ENCODE measurements around the gene CCBE1.

CCBE1 gene

GRCh38 chr18:59721211-59721610 lies 24.0 kb upstream of the CCBE1 start:
- H2BK120ac ChIP-seq (ENCODE audit: insufficient read depth, low read length, poor library complexity): no peak overlapping the region
- H4K91ac ChIP-seq (ENCODE audit: low read depth, low read length): no peak overlapping the region
- WGBS (ENCODE audit: extremely low coverage, insufficient coverage, insufficient read length): no CpG with 5 or more reads among the region's 2 CpGs
- H3K9ac ChIP-seq (ENCODE audit: low read length): no peak overlapping the region
- no peak overlapping the region for H2AFZ ChIP-seq (ENCODE audit: insufficient read depth, low read length, poor library complexity)
- H3K18ac ChIP-seq (ENCODE audit: low read length): no peak overlapping the region
- no peak overlapping the region for H4K12ac ChIP-seq (ENCODE audit: low read depth, low read length)
- H4K8ac ChIP-seq (ENCODE audit: low read depth, low read length): no peak overlapping the region
- no peak overlapping the region for H3K4ac ChIP-seq (ENCODE audit: low read depth, low read length)
- no peak overlapping the region for H2AK5ac ChIP-seq (ENCODE audit: low read length)
- H3K79me2 ChIP-seq (ENCODE audit: control insufficient read depth, insufficient read depth, low read length, poor library complexity): peaks cover 2% of the 10 kb centered on the region
- no peaks in the 10 kb centered on the region for H3K9me3 ChIP-seq (ENCODE audit: insufficient read depth, low read depth, low read length)
- no peaks in the 10 kb centered on the region for H3K36me3 ChIP-seq (ENCODE audit: control insufficient read depth in 1 of 2, insufficient read depth in 2 of 2, low read length in 2 of 2)
- H3K27ac ChIP-seq (ENCODE audit: low read depth, low read length): no peak overlapping the region
- no peak overlapping the region for H3K4me2 ChIP-seq (ENCODE audit: low read length)
- H3K27me3 ChIP-seq (ENCODE audit: insufficient read depth, low read length): no peaks in the 10 kb centered on the region
- no peak for DNase-seq
- peaks cover 2% of the 10 kb centered on the region for H3K79me1 ChIP-seq (ENCODE audit: low read length)
- peaks cover 8 to 10% of the 10 kb centered on the region in 2 experiments for H3K4me1 ChIP-seq (ENCODE audit: control insufficient read depth in 1 of 2, insufficient read depth in 2 of 2, low read length in 2 of 2)
- H3K4me3 ChIP-seq (ENCODE audit: low read depth, low read length): no peak overlapping the region
- no peak overlapping the region for H2BK12ac ChIP-seq (ENCODE audit: low read length)
- no peak overlapping the region for H2BK5ac ChIP-seq (ENCODE audit: low read depth, low read length, poor library complexity)
- H3K23ac ChIP-seq (ENCODE audit: low read length): no peak overlapping the region
- no peak overlapping the region for H3K14ac ChIP-seq (ENCODE audit: low read length)

- no peak overlapping the region for H3K4me2 ChIP-seq (ENCODE audit: low read length)
- H3K14ac ChIP-seq (ENCODE audit: low read length): no peak overlapping the region
- no peak overlapping the region for H3K4me3 ChIP-seq (ENCODE audit: low read depth, low read length)
- no peak overlapping the region for H2BK12ac ChIP-seq (ENCODE audit: low read length)
- H2AFZ ChIP-seq (ENCODE audit: insufficient read depth, low read length, poor library complexity): no peak overlapping the region
- no CpG with 5 or more reads among the region's 3 CpGs for WGBS (ENCODE audit: extremely low coverage, insufficient coverage, insufficient read length)
- no peak overlapping the region for H4K8ac ChIP-seq (ENCODE audit: low read depth, low read length)
- H4K91ac ChIP-seq (ENCODE audit: low read depth, low read length): no peak overlapping the region
- no peak overlapping the region for H3K18ac ChIP-seq (ENCODE audit: low read length)
- H3K79me1 ChIP-seq (ENCODE audit: low read length): peaks cover 7% of the 10 kb centered on the region
- peaks cover 15 to 16% of the 10 kb centered on the region in 2 experiments for H3K4me1 ChIP-seq (ENCODE audit: control insufficient read depth in 1 of 2, insufficient read depth in 2 of 2, low read length in 2 of 2)
- H3K79me2 ChIP-seq (ENCODE audit: control insufficient read depth, insufficient read depth, low read length, poor library complexity): peaks cover 2% of the 10 kb centered on the region
- no peak for DNase-seq
- H3K27me3 ChIP-seq (ENCODE audit: insufficient read depth, low read length): no peaks in the 10 kb centered on the region
- no peak overlapping the region for H3K23ac ChIP-seq (ENCODE audit: low read length)
- no peak overlapping the region for H2BK5ac ChIP-seq (ENCODE audit: low read depth, low read length, poor library complexity)
- H3K36me3 ChIP-seq (ENCODE audit: control insufficient read depth in 1 of 2, insufficient read depth in 2 of 2, low read length in 2 of 2): no peaks in the 10 kb centered on the region
- no peak overlapping the region for H2AK5ac ChIP-seq (ENCODE audit: low read length)
- H3K9ac ChIP-seq (ENCODE audit: low read length): no peak overlapping the region
- no peaks in the 10 kb centered on the region for H3K9me3 ChIP-seq (ENCODE audit: insufficient read depth, low read depth, low read length)
- no peak overlapping the region for H3K4ac ChIP-seq (ENCODE audit: low read depth, low read length)
- no peak overlapping the region for H3K27ac ChIP-seq (ENCODE audit: low read depth, low read length)
- no peak overlapping the region for H4K12ac ChIP-seq (ENCODE audit: low read depth, low read length)
- no peak overlapping the region for H2BK120ac ChIP-seq (ENCODE audit: insufficient read depth, low read length, poor library complexity)
Observed at GRCh38 chr18:59719544-59720181, 22.4 kb upstream of the CCBE1 start.

GRCh38 chr18:59718464-59719157 lies 21.4 kb upstream of the CCBE1 start:
- Histone ChIP-seq H3K23ac (ENCODE audit: low read length) (no peak overlapping the region), H4K91ac (ENCODE audit: low read depth, low read length) (peak overlapping the region; percentile 52), H3K36me3 (ENCODE audit: control insufficient read depth in 1 of 2, insufficient read depth in 2 of 2, low read length in 2 of 2) (no peaks in the 10 kb centered on the region), H3K27ac (ENCODE audit: low read depth, low read length) (no peak overlapping the region), H3K4ac (ENCODE audit: low read depth, low read length) (no peak overlapping the region), H4K12ac (ENCODE audit: low read depth, low read length) (no peak overlapping the region), H2AK5ac (ENCODE audit: low read length) (peak overlapping the region; percentile 9), H3K4me2 (ENCODE audit: low read length) (no peak overlapping the region), H3K79me1 (ENCODE audit: low read length) (peaks cover 7% of the 10 kb centered on the region), H4K8ac (ENCODE audit: low read depth, low read length) (peak overlapping the region; percentile 13), H3K4me3 (ENCODE audit: low read depth, low read length) (no peak overlapping the region), H3K14ac (ENCODE audit: low read length) (peak overlapping the region; percentile 60), H2AFZ (ENCODE audit: insufficient read depth, low read length, poor library complexity) (no peak overlapping the region), H3K79me2 (ENCODE audit: control insufficient read depth, insufficient read depth, low read length, poor library complexity) (peaks cover 2% of the 10 kb centered on the region), H3K9me3 (ENCODE audit: insufficient read depth, low read depth, low read length) (no peaks in the 10 kb centered on the region), H3K27me3 (ENCODE audit: insufficient read depth, low read length) (no peaks in the 10 kb centered on the region), H3K9ac (ENCODE audit: low read length) (no peak overlapping the region), H2BK120ac (ENCODE audit: insufficient read depth, low read length, poor library complexity) (peak overlapping the region; percentile 34), H2BK12ac (ENCODE audit: low read length) (peak overlapping the region; percentile 79), H2BK5ac (ENCODE audit: low read depth, low read length, poor library complexity) (no peak overlapping the region), H3K4me1 (ENCODE audit: control insufficient read depth in 1 of 2, insufficient read depth in 2 of 2, low read length in 2 of 2) (peaks cover 15 to 16% of the 10 kb centered on the region in 2 experiments), H3K18ac (ENCODE audit: low read length) (no peak overlapping the region)
- DNase-seq: no peak
- WGBS (ENCODE audit: extremely low coverage, insufficient coverage, insufficient read length): no CpG with 5 or more reads among the region's 7 CpGs

GRCh38 chr18:59718108-59718463 lies 20.9 kb upstream of the CCBE1 start:
- WGBS (ENCODE audit: extremely low coverage, insufficient coverage, insufficient read length): no CpG with 5 or more reads among the region's 3 CpGs
- no peak overlapping the region for H4K8ac ChIP-seq (ENCODE audit: low read depth, low read length)
- no peak overlapping the region for H3K18ac ChIP-seq (ENCODE audit: low read length)
- H3K4me1 ChIP-seq (ENCODE audit: control insufficient read depth in 1 of 2, insufficient read depth in 2 of 2, low read length in 2 of 2): peaks cover 15 to 16% of the 10 kb centered on the region in 2 experiments
- no peak overlapping the region for H3K4me2 ChIP-seq (ENCODE audit: low read length)
- H3K14ac ChIP-seq (ENCODE audit: low read length): no peak overlapping the region
- no peak overlapping the region for H3K4ac ChIP-seq (ENCODE audit: low read depth, low read length)
- DNase-seq: peak; percentile 75 to 87
- H3K4me3 ChIP-seq (ENCODE audit: low read depth, low read length): no peak overlapping the region
- peaks cover 2% of the 10 kb centered on the region for H3K79me2 ChIP-seq (ENCODE audit: control insufficient read depth, insufficient read depth, low read length, poor library complexity)
- peak overlapping the region; percentile 21 for H4K91ac ChIP-seq (ENCODE audit: low read depth, low read length)
- no peak overlapping the region for H3K27ac ChIP-seq (ENCODE audit: low read depth, low read length)
- H3K79me1 ChIP-seq (ENCODE audit: low read length): peaks cover 7% of the 10 kb centered on the region
- H2BK120ac ChIP-seq (ENCODE audit: insufficient read depth, low read length, poor library complexity): no peak overlapping the region
- no peak overlapping the region for H2BK12ac ChIP-seq (ENCODE audit: low read length)
- H3K23ac ChIP-seq (ENCODE audit: low read length): no peak overlapping the region
- no peak overlapping the region for H3K9ac ChIP-seq (ENCODE audit: low read length)
- no peak overlapping the region for H2BK5ac ChIP-seq (ENCODE audit: low read depth, low read length, poor library complexity)
- no peak overlapping the region for H2AK5ac ChIP-seq (ENCODE audit: low read length)
- no peaks in the 10 kb centered on the region for H3K9me3 ChIP-seq (ENCODE audit: insufficient read depth, low read depth, low read length)
- no peak overlapping the region for H2AFZ ChIP-seq (ENCODE audit: insufficient read depth, low read length, poor library complexity)
- H3K27me3 ChIP-seq (ENCODE audit: insufficient read depth, low read length): no peaks in the 10 kb centered on the region
- H3K36me3 ChIP-seq (ENCODE audit: control insufficient read depth in 1 of 2, insufficient read depth in 2 of 2, low read length in 2 of 2): no peaks in the 10 kb centered on the region
- H4K12ac ChIP-seq (ENCODE audit: low read depth, low read length): no peak overlapping the region
